Spleen (tissue), 7 donors: ENCODE results near the gene CCDC88C.

Experiments
- CTCF ChIP-seq, 11 experiments: fragments of 200-600 bp in 7 of 11; fragments of 450-650 bp in 4 of 11; sonication (generic) in 4 of 11; IDR thresholded peaks in 8 of 11; conservative IDR thresholded peaks in 3 of 11; 1 replicate in 7 of 11; 2 replicates in 4 of 11; pipeline versions ENCODE4 v1.4.0 to v1.8.0; 2016 to 2021; ENCODE audit warnings: antibody characterized with exemption in 11 of 11, inconsistent platforms in 4 of 11, mild to moderate bottlenecking in 1 of 11
- POLR2A ChIP-seq, 3 donors: fragments of 450-650 bp; IDR thresholded peaks; one replicate each; pipeline ENCODE4 v1.5.1; 2017; ENCODE audit warnings: antibody characterized with exemption in 3 of 3, mild to moderate bottlenecking in 1 of 3
- donor health status: DM: no; HTN: no; CAD: no; lungs with moderate emphysema.
- donor health status: DM: no; HTN: no; CAD: no.
- donor health status: DM: no; HTN: no; CAD: no.

GRCh38 chr14:91290986-91291385, 126.6 kb downstream of the CCDC88C start:
- TF ChIP-seq CTCF (IDR thresholded peaks at IDR 0.05 in 8 of 11, conservative IDR thresholded peaks at IDR 0.05 in 3 of 11): no peak
- TF ChIP-seq POLR2A (IDR thresholded peaks at IDR 0.05): no peak
